SJCRH30 (cell line): Measurements from ENCODE around the gene CYBA. TPM values are rescaled to one million over a fixed set of nuclear protein-coding genes. Genes with fewer than 3 reads are reported as not detected.

Experiments
- DNase-seq, 2 experiments: peaks; one replicate each; pipeline ENCODE4 v3.0.0-alpha.2; 2015 to 2020
- H3K27ac ChIP-seq: fragments of 250-450 bp; sonication (Bioruptor Pico); 2 replicates; pipeline ENCODE4 v1.5.1; 2020; ENCODE audit warnings: mild to moderate bottlenecking, moderate library complexity
- H3K27me3 ChIP-seq: fragments of 250-450 bp; sonication (Bioruptor Pico); 2 replicates; pipeline ENCODE4 v1.5.1; 2020; ENCODE audit warnings: mild to moderate bottlenecking, moderate library complexity
- H3K36me3 ChIP-seq: fragments of 250-450 bp; sonication (Bioruptor Pico); 2 replicates; pipeline ENCODE4 v1.5.1; 2020; ENCODE audit warnings: mild to moderate bottlenecking, moderate library complexity
- H3K4me1 ChIP-seq: fragments of 250-450 bp; sonication (Bioruptor Pico); 2 replicates; pipeline ENCODE4 v1.5.1; 2020; ENCODE audit warnings: mild to moderate bottlenecking, moderate library complexity
- H3K4me3 ChIP-seq: fragments of 250-450 bp; sonication (Bioruptor Pico); 2 replicates; pipeline ENCODE4 v1.5.1; 2020; ENCODE audit warnings: mild to moderate bottlenecking, moderate library complexity
- H3K9me3 ChIP-seq: fragments of 250-450 bp; sonication (Bioruptor Pico); replicated peaks from 2 replicates; pipeline ENCODE4 v1.5.1; 2020; ENCODE audit warnings: mild to moderate bottlenecking, moderate library complexity
- total RNA-seq: library from RNA; depleted of rRNA; stranded (reverse); fragments of >200 nt; shearing (Covaris generic); gene quantifications from 2 replicates; pipeline ENCODE4 v1.2.3, GENCODE V29; 2014; rRNA removed

The CYBA gene
- total RNA-seq = 0.24 and 0.76 TPM in 2 replicates

- H3K9me3 ChIP-seq = no peaks in the 10 kb centered on the region
- peaks cover 9% of the 10 kb centered on the region; the same call in 1 of the 2 replicates for H3K4me1 ChIP-seq
- H3K4me3 ChIP-seq = no peak within 1 kb of the TSS
- no peaks in the 10 kb centered on the region for H3K36me3 ChIP-seq
- H3K27me3 ChIP-seq = no peaks in the 10 kb centered on the region
- H3K27ac ChIP-seq = no peak within 1 kb of the TSS
- no peak for DNase-seq
These were observed at the start of gene CYBA for GRCh38 chr16:88650749-88651275. CYBA (minus strand) TSS chr16:88651053; CDS start chr16:88651013, 40 bp downstream.

- no peak overlapping the region for H3K27ac ChIP-seq
These were observed 49.4 kb upstream of the CYBA start for GRCh38 chr16:88700322-88700635.

GRCh38 chr16:88699180-88699579 is 48.3 kb upstream of the CYBA start:
- DNase-seq = no peak
- Histone ChIP-seq H3K27me3 (no peaks in the 10 kb centered on the region), H3K27ac (no peak overlapping the region), H3K36me3 (no peaks in the 10 kb centered on the region), H3K9me3 (no peaks in the 10 kb centered on the region), H3K4me1 (no peaks in the 10 kb centered on the region), H3K4me3 (no peak overlapping the region)

More at GRCh38 chr16:88700322-88700635, 49.4 kb upstream of the CYBA start:
- no peak overlapping the region for H3K4me3 ChIP-seq
- H3K4me1 ChIP-seq = no peaks in the 10 kb centered on the region
- no peaks in the 10 kb centered on the region for H3K27me3 ChIP-seq
- DNase-seq = no peak
- no peaks in the 10 kb centered on the region for H3K36me3 ChIP-seq
- no peaks in the 10 kb centered on the region for H3K9me3 ChIP-seq

GRCh38 chr16:88698646-88699045 is 47.8 kb upstream of the CYBA start:
- Histone ChIP-seq H3K27me3 (no peaks in the 10 kb centered on the region), H3K27ac (no peak overlapping the region), H3K4me3 (no peak overlapping the region), H3K36me3 (no peaks in the 10 kb centered on the region), H3K4me1 (no peaks in the 10 kb centered on the region), H3K9me3 (no peaks in the 10 kb centered on the region)
- DNase-seq = no peak

- Histone ChIP-seq H3K4me3 (no peak overlapping the region), H3K4me1 (no peaks in the 10 kb centered on the region), H3K27ac (no peak overlapping the region), H3K27me3 (no peaks in the 10 kb centered on the region), H3K36me3 (no peaks in the 10 kb centered on the region), H3K9me3 (no peaks in the 10 kb centered on the region)
- DNase-seq = no peak
These were observed 47.2 kb upstream of the CYBA start for GRCh38 chr16:88697831-88698615.

- H3K4me3 ChIP-seq = no peak overlapping the region
- no peaks in the 10 kb centered on the region for H3K4me1 ChIP-seq
- no peaks in the 10 kb centered on the region for H3K27me3 ChIP-seq
- no peaks in the 10 kb centered on the region for H3K9me3 ChIP-seq
- DNase-seq = no peak
- no peak overlapping the region for H3K27ac ChIP-seq
- H3K36me3 ChIP-seq = no peaks in the 10 kb centered on the region
These were observed 46.4 kb upstream of the CYBA start for GRCh38 chr16:88697116-88697830.

GRCh38 chr16:88696441-88696840 is 45.6 kb upstream of the CYBA start:
- H3K4me3 ChIP-seq = no peak overlapping the region
- no peaks in the 10 kb centered on the region for H3K4me1 ChIP-seq
- H3K9me3 ChIP-seq = no peaks in the 10 kb centered on the region
- no peak overlapping the region for H3K27ac ChIP-seq
- no peaks in the 10 kb centered on the region for H3K36me3 ChIP-seq
- no peaks in the 10 kb centered on the region for H3K27me3 ChIP-seq
- DNase-seq = no peak

GRCh38 chr16:88695753-88696152 is 44.9 kb upstream of the CYBA start:
- Histone ChIP-seq H3K4me1 (no peaks in the 10 kb centered on the region), H3K36me3 (no peaks in the 10 kb centered on the region), H3K27me3 (no peaks in the 10 kb centered on the region), H3K4me3 (no peak overlapping the region), H3K27ac (no peak overlapping the region), H3K9me3 (no peaks in the 10 kb centered on the region)
- no peak for DNase-seq

- Histone ChIP-seq H3K9me3 (no peaks in the 10 kb centered on the region), H3K27me3 (no peaks in the 10 kb centered on the region), H3K36me3 (no peaks in the 10 kb centered on the region), H3K4me3 (no peak overlapping the region), H3K4me1 (no peaks in the 10 kb centered on the region), H3K27ac (no peak overlapping the region)
- no peak for DNase-seq
These were observed 44.4 kb upstream of the CYBA start for GRCh38 chr16:88695218-88695617.

- H3K4me1 ChIP-seq = no peaks in the 10 kb centered on the region
- H3K27me3 ChIP-seq = no peaks in the 10 kb centered on the region
- H3K9me3 ChIP-seq = no peaks in the 10 kb centered on the region
- no peak overlapping the region for H3K27ac ChIP-seq
- H3K36me3 ChIP-seq = no peaks in the 10 kb centered on the region
- no peak for DNase-seq
- H3K4me3 ChIP-seq = no peak overlapping the region
These were observed 43.6 kb upstream of the CYBA start for GRCh38 chr16:88694221-88695087.

GRCh38 chr16:88693420-88694177 is 42.7 kb upstream of the CYBA start:
- no peaks in the 10 kb centered on the region for H3K36me3 ChIP-seq
- no peaks in the 10 kb centered on the region for H3K27me3 ChIP-seq
- H3K9me3 ChIP-seq = no peaks in the 10 kb centered on the region
- no peak overlapping the region for H3K4me3 ChIP-seq
- DNase-seq = no peak
- peaks cover 3% of the 10 kb centered on the region for H3K4me1 ChIP-seq
- no peak overlapping the region for H3K27ac ChIP-seq

- no peak for DNase-seq
- Histone ChIP-seq H3K9me3 (no peaks in the 10 kb centered on the region), H3K27ac (no peak overlapping the region), H3K4me1 (peaks cover 10% of the 10 kb centered on the region), H3K36me3 (no peaks in the 10 kb centered on the region), H3K4me3 (no peak overlapping the region), H3K27me3 (no peaks in the 10 kb centered on the region)
These were observed 42.0 kb upstream of the CYBA start for GRCh38 chr16:88692861-88693260.

GRCh38 chr16:88691924-88692560 is 41.2 kb upstream of the CYBA start:
- Histone ChIP-seq H3K4me1 (peaks cover 19% of the 10 kb centered on the region), H3K9me3 (no peaks in the 10 kb centered on the region), H3K4me3 (no peak overlapping the region), H3K27me3 (no peaks in the 10 kb centered on the region), H3K27ac (no peak overlapping the region), H3K36me3 (no peaks in the 10 kb centered on the region)
- no peak for DNase-seq
